SHP77 treated with DMSO at 0.1 percent for 48 hours (cell line): ENCODE data around the gene WWOX.
A peak's percentile ranks its signal among the peaks of the same experiment; 100 is the strongest.

Experiments
- DNase-seq: peaks from one replicate; lab custom pipeline; 2025; lab: John Stamatoyannopoulos, UW

Gene WWOX

DNA sequence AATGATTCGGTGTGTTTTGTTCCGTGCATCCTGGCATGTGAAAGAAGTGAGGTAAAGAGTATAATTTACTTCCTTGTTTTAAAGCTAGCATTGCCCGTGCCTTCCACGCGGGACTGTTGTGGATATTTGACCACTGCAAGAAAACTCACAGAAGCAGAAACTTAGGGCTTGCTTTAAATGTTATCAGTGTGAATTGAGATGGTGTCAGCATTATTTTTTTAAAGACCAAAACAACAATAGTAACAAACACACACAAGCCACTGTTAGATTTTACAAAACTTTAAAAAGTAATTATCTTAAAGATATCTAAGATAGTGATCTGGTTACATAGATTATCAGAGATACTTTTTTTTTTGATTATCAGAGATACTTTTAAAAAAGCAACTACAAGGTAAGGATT is 47.4 kb downstream of the WWOX start:
- no peak for DNase-seq

DNA sequence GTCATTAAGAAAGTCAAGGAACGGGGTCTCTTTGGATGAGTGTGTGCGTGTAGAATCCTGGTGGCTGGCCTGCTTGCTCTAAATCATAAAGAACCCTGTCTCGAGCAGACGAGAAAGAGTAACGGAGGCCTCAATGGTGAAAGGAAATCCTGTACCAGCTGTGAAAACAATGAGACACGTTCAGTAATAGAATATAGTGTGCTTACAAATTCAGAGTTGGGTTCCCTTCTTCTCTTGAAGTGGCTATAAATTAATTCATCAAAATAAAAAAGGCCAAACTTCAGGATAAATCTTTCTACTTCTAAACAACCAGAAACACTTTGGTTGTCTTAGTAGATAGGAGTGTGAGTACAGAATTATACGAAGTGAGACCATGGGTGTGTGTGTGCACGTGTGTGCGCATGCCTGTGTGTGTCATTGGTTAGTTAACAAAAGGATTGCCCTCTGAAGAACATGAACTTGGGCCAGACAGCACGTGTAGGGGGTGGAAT is 48.5 kb downstream of the WWOX start:
- peak; percentile 92 for DNase-seq

DNA sequence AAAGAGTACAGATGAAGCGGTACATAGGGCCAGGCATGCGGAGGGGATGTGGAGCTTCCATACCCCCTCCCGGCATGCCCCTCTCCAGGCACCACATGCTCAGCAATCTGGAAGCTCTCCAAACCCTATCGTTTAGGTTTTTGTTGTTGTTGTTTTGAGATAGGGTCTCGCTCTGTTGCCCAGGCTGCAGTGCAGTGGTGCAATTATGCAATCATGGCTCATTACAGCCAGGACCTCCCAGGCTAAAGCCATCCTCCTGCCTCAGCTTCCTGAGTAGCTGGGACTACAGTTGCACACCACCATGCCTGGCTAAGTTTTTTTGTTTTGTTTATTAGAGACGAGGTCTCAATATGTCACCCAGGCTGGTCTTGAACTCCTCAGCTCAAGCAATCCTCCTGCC is 50.8 kb downstream of the WWOX start:
- no peak for DNase-seq

DNA sequence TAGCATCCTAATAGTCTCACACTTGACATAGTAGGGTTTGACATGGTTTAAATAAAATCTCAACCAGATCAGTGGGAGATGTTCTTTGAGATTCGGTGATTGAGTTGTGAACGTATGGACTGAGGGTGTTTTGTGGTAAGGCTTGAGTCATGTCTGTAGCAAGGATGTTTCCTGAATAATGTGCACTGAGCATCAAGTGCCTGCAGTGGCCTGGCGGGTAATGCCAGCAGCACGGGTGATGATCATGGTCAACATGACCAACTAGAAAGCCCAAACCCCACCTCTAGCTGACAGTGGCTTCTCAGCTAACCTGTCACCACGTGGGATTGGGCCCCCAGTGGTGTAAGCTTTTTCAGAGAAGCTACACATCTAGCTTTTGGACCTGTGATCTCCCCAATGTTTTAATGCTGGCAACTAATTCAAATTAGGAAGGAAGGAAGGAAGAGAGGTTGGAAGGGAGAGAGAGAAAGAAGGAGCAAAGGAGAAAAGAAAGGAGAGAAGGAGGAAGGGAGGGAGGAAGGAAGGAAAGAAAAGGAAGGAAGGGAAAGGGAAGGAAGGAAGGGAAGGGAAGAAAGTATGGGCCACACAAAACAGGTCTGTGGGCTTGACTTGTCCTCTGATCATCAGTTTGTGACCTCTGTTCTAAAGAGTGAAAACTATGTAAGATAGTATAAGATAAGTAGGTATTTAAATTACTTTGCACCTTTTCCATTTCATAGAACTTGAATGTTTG is 55.4 kb downstream of the WWOX start:
- no peak for DNase-seq

DNA sequence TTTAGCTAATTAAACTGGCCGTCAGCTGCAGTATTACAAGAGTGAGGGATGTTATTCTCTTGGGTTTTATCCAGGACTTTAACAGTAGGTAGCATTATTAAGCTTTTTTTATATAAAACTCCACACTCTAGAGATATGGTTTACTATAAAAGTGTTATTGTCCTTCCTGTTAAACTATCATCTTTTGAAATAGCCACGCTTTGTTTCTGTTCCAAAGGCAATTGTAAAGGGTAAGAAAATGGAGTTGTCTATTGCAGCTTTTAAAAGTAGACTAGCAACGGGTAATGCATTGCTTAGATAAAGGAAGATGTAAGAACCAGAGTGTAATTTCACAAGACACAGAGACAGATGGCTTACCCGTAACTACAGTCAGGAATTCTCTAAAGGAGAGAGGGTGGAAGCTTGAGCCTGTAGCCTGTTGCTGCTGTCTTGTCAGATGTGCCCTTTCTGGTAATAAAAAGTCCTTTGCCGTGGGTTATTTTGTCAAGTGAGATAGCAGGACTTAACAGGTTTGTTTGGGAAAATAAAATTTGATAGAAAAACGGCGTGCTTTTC is 56.4 kb downstream of the WWOX start:
- DNase-seq = no peak

DNA sequence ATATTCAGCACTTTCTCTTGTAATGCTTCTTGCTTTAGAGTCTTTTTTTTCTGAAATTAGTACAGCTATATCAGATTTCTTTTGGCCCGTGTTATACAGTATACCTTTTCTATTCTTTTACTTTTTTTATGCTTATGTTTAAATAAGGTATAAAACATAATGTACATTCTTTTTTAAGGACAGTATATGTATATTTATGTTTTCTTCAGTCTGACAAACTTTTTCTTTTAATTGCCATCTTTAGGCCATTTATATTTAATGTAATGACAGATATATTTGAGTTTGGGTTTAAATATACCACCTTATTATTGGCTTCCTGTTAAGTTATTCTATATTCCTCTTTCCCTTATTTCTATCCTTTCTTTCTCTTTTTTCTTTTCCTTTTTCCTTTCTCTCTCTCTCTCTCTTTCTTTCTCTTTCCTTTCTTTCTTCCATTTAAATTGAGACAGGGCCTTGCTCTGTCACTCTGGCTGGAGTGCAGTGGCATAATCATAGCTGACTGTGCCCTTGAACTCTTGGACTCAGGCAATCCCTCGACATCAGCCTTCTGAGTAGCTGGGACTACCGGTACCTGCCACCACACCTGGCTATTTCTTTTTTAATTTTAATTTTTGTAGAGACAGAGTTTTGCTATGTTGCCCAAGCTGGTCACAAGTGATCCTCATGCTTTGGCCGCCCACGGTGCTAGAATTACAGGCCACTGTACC is 61.7 kb downstream of the WWOX start:
- no peak for DNase-seq

DNA sequence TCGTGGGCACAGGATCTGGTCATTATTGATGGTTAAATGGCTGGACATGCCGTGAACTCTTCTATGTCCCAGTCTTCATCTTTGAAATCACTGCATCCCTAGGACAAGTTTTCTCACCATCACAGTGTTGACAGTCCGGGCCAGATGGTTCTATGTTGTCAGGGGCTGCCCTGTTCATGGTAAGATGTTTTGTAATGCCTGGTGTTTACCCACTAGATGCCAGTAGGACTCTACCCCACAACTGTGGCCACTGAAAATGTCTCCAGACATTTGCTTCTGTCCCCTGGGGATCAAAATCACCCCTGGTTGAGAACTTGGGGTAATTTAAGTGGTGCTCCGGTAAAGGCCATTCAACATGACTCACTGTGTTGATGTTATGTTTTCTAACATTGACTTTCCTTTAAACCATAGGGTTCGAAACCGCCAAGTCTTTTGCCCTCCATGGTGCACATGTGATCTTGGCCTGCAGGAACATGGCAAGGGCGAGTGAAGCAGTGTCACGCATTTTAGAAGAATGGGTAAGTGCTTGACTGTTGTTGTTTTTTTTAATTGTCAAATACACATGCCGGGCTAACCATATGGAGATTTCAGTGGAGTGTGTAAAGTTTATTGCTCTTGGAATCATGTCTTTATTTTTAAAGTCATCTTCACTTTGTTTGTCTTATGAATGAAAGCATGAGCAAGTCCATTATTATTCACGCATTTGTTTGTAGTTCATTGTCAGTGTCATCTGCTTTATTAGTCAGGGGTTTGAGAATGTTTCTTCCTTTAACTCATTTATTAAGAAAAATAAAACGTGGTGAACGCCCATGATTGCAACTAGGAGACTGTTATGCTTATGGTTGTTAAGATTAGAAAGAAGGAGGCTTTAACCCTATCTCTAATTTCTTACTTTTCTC is 64.6 kb downstream of the WWOX start:
- DNase-seq = no peak

DNA sequence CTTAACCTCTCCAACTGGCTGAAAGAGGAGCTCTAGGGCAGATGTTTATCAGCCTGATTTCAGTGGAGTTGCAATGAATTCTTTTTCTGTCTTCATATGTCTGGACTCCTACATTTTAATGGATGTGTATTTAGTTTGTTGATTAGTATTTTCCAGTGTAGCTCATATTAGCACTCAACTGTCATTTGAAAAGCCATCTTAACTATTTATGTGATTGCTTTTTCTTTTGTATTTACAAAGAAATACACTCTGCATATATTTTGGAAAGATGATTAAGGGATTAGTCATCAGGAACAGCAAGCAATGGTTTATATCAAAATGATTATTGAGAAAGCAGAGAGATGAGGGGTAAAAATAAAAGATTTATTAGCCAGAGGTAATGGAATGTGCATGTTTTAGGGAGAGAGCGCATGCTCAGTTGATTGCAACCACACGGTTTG is 71.1 kb downstream of the WWOX start:
- DNase-seq = no peak

DNA sequence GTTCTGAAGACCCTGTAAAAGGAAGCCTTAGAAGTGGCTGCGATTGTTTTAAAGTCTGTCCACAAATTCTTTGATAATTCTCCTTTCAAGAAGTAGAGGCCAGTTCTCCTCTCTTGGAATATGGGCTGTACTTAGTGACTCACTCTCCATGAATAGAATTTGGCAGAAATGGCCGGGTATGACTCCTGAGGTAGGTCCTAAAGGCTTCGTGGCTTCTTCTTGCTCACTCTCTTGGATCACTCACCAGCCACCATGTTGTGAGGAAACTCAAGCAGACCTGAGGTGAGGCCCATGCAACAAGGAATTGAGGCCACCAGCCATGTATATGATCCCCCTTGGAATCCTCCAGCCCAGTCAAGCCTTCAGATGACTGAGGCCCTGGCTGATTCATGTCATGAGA is 75.8 kb downstream of the WWOX start:
- DNase-seq = no peak

DNA sequence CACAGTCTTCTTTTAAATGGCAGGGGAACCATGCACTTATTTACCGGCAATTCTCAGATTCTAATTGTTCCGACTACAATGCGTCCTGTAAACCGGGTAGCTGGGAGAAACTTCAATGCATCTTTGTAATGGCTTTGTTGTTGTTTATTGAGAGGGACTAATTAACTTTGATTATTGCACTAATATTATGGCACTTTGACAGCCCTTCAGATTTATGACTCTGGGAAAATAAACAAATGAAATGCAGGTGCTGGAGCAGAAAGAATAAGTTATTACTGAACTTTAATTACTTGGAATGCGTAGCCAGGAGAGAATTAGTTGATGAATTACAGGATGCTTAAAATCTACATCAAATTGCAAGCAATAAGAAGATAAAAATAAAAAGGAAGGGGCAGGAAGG is 77.0 kb downstream of the WWOX start:
- no peak for DNase-seq

DNA sequence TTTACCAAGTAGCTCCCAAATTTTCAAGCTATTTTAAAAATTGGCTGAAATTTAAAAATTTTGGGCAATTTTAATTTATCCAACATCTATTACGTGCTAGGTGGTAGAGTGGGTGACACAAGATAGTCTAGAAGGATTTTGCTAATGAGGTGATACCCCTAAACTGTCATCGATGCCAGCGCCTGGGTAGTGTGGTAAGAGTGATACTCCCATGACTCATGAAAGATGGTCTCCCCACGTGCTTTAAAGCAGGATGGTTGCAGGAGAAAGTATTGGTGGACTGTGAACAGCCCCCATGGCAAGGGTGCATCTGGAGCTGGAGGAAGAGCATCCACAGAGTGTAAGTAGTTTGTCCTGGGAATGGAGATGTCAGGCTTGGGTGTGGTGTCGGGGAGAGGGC is 77.8 kb downstream of the WWOX start:
- no peak for DNase-seq

DNA sequence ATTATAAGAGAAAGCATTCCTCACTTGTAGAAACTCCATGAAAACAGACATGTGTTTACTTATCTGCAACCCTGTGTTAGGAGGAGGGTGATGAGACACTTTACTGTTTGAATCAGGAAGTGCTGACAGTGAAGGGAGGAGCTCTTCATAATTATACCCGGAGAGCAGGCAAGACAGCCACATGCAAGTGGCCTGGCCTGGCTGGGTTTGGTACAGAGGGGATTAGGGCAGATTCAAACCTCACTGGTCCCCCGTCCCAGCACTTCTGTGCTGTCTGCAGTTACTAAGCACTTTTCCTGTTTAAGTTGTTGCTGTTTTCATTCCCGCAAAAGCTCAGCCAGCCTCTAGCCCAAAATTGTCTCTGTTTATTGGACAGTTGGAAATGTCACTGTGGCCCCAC is 78.5 kb downstream of the WWOX start:
- peak; percentile 24 for DNase-seq

DNA sequence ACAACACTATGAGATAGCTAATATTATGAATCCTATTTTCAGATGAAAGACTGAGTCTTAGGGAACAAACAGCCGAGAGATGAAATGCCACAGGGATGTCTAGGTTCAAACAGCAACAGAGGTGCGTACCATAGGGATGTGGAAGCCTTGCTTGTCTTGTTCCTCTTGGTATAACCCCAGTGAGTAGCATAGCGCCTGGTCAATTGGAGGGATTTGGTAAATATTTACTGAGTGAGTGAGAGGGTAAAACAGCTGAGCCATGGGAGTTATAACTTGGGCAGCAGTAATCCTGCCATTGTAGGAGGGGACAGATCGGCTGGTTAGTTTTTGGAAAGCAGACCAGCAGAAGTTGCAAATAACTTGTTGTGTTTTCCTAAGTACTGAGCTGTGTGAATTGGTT is 80.2 kb downstream of the WWOX start:
- DNase-seq = peak; percentile 58

DNA sequence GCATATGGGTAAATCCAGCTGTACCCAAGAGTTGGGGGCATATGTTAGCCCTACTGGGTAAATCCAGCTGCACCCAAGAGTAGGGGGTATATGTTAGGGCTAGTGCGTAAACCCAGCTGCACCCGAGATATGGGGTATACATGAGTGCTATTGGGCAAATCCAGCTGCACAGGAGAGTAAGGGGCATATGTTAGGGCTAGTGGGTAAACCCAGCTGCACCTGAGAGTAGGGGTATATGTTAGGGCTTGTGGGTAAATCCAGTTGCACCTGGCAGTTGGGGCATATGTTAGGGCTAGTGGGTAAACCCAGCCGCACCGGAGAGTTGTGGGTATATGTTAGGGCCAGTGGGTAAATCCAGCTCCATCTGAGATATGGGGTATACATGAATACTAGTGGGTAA is 80.9 kb downstream of the WWOX start:
- DNase-seq = no peak

DNA sequence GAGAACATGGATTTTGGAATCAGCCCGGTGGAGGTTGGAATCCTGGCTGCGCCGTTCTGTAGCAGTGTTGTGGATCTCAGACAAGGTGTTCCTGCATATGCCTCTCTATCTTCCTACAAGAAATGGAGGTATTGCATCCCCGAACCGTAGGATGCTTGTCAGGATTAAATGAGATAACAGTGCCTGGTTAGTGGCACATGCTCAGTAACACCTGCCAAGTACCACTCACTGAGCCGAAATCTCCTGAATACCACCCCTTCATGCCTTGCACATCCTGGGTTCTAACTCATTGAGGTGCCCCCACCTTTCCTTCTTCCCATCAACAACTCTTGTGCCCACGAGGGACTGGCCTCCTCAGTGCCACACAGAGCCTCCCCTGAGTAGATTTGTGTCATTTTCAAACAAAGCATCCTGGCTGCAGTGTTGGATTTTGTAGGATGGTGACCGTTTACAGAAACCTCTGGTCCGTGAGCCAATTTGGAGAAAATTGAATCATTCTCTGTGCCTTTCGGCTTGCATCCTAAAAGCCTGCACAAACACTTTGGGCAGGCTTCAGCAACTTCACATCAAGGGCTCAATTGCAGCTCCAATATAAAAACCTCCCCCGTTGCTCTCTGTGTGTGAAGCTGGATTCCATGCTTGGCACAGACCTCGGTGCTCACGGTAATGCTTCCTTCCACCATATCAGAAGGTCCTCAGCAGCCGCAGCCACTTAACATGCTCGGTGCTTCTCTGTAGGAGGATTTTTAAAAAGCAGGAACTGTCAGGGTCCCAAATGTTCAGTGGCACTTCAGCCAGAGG is 84.2 kb downstream of the WWOX start:
- DNase-seq = peak; percentile 54

DNA sequence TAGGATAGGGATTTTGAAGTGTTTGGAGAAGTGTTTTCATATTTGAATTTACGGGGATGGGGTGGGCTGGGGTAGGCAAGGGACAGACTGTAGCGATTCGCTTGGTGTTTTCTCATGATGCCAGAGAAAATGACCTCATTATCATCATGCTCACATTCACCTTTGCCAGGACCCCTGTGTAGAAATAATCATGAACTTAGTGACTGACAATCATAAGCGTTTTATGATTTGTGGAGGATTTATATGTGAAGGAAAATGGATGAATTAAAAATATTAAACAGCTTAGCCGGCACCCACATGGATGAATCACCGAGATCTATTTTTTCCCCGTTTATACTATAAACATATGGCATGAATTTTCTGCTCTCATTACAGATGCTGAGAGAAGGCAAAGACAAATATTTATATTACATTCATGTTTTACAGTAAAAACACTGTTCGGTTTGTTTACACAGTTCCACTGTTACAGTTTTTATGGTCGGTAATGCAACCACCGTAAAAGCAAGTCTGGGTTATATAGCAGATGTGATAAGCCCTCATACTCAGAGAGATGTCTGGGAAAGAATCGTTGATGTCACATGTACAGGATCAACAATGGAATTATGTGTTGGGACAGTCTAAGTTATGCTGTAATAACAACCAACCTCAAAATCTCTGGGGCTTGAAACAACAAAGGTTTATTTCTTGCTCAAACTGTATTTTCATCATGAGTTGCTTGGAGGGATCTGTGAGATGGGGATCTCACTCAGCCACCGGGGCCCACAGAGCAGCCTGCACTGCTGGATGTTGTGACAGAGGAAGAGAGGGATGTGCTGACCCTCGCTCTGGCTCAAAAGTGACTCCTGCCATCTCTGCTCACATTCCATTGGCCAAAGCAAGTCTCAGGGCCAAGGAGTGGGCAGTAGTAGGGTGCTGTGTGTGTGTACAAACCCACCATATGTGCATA is 85.1 kb downstream of the WWOX start:
- DNase-seq = peak; percentile 95

DNA sequence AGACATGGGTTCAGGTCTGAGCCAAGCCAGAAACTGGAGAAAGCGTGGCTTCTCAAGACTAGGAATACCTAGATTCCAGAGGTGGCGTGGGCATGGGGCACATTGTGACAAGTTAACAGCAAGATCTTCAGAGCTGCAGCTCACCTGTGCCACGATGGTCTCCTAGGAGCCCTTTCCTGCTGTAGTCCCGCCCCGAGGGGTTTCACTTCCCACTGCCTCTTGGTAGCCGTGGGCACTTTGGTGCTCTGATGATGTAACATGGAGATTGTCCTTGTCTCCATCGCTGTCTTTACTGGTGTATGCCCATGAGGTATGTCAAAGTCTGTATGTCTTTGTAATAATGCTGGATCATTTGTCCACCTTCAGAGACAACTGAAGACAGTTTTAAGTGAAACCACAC is 89.7 kb downstream of the WWOX start:
- no peak for DNase-seq

DNA sequence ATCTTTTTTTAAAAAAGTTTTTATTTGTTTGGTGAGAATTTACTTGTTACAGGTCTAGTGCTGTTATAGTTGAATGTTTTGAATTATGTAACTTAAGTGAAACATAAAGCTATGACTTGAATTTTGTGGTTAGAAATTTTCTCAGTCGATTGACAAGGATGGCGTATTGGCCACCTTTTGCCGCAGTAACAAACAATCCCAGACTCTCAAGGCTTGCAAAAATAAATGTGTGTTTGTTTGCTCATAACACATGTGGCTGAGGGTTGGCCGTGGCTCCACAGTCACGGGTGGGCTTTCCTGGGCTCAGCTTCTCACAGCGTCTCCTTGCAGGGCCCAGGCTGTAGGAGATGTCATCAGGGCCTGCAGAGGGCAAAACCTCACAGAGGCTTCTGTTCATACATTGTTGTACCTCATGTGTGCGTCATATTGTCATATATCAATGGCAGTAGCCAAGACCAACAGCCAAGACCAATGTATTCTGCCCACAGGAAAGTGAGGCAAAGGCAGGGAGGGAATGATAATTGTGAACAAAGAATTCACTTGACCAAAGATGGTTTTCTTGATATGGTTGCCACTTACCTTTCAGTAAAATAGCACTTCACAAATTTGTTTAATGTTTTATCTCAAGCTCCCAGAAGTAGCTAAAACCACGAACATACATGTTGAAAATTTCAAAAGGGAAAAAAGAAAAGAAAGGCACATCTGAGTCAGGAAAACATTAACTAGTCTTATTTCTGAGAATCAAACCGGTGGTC is 93.5 kb downstream of the WWOX start:
- DNase-seq = no peak

DNA sequence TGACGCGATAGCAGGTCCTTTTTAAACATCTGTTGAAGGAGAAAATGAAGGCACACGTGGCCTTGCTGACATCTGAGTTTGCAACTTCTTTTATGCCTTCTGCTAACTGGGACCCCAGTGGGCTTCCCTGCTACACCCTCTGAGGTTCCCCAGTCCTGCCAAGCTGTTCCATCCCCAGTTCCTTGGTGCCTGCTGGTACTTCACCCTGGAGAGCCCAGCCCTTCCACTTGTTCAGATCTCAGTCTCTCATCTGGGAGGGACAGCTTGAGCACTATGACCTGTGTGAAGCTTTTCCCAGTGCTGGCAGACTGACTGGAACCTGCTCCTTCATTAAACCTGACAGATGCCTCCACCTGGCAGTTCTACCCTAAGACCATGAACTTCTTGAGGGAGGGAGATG is 95.5 kb downstream of the WWOX start:
- DNase-seq = no peak

DNA sequence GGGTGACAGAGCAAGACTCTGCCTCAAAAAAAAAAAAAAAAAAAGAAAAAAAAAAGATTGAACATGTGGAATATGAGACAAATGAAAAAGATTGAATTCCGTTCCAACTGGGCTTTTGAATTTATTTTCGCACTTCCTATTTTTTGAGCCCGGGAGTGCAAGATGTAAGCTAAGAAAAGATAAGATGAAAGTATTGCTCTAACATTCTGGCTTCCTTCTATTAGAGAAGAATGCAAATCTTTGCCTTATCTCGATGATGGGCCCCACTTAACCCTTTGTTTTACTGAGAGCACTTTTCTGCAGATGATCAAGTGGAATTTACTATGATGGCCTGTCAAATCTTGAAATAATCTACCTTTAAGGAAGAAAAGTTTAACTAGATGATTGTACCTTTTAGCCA is 96.3 kb downstream of the WWOX start:
- no peak for DNase-seq
